Body of pancreas (tissue), 4 donors: ENCODE measurements around the gene CREB5.

Source experiments
- CTCF ChIP-seq, 7 experiments: fragments of 450-650 bp in 4 of 7; fragments of 200-600 bp in 3 of 7; sonication (generic) in 3 of 7; IDR thresholded peaks; one replicate each; pipeline ENCODE4 v1.5.1; 2016 to 2019; ENCODE audit warnings: antibody characterized with exemption in 7 of 7
- POLR2A ChIP-seq, 3 donors: fragments of 450-650 bp; IDR thresholded peaks; one replicate each; pipeline ENCODE4 v1.6.1; 2016; ENCODE audit warnings: antibody characterized with exemption in 3 of 3, mild to moderate bottlenecking in 2 of 3

GRCh38 chr7:28607855-28608193 lies 195.5 kb downstream of the CREB5 start:
- TF ChIP-seq CTCF (IDR thresholded peaks at IDR 0.05) (no peak), POLR2A (IDR thresholded peaks at IDR 0.05) (no peak)
